ENCODE results near the gene PNPLA1. TPM values are rescaled to one million over a fixed set of nuclear protein-coding genes. Genes with fewer than 3 reads are reported as not detected.

Gene PNPLA1
- total RNA-seq, 1 experiment from 2014 or later, result 0.10 TPM

DNA sequence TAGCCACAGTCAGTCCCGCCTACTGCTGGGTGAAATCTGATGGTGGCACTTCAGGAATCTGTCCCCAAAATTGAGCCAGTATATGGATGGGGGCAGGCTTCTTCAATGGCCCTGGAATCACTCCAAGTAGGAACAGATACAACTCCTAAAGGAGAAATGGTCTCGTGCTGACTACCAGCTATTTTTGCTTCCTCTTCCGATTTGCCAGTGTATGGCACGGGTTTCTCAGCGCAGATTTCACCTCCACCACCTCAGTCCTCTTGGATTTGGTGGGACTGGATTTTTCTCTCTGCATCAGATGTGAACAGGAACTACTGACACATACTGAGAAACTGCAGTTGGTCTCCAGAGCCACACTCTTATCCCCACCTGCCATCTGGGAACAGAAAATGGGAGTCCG, 27.2 kb downstream of the PNPLA1 start:
- Histone ChIP-seq H3K79me2 (ENCODE audit: insufficient read depth, low read length) (no peaks in the 10 kb centered on the region), H3K9ac (ENCODE audit: low read length) (no peak overlapping the region), H3K27ac (ENCODE audit: low read depth, low read length) (no peak overlapping the region), H2AFZ (ENCODE audit: low read depth, low read length, poor library complexity, severe bottlenecking) (no peak overlapping the region), H3K4me3 (replicated peaks in 1 of 2; ENCODE audit: low read depth in 1 of 2, low read length in 2 of 2) (no peak overlapping the region), H3K4me2 (ENCODE audit: low read length) (no peak overlapping the region), H3K36me3 (ENCODE audit: control insufficient read depth in 1 of 2, insufficient read depth in 2 of 2, low read length in 2 of 2) (no peaks in the 10 kb centered on the region), H4K20me1 (ENCODE audit: insufficient read depth) (no peaks in the 10 kb centered on the region), H3K4me1 (ENCODE audit: control insufficient read depth in 1 of 2, insufficient read depth in 2 of 2, low read length in 2 of 2) (no peaks in the 10 kb centered on the region), H3K27me3 (ENCODE audit: insufficient read depth, low read length) (no peaks in the 10 kb centered on the region), H3K9me3 (ENCODE audit: control insufficient read depth in 1 of 2, insufficient read depth in 1 of 2, low read depth in 1 of 2, low read length in 2 of 2) (no peaks in the 10 kb centered on the region), H3K9me2 (ENCODE audit: insufficient read depth) (no peaks in the 10 kb centered on the region)
- POLR2A ChIA-PET, result no interaction called here
- intact Hi-C loops (cut with micrococcal nuclease), result no loop called here
- ATAC-seq (no peak), DNase-seq (ENCODE audit: low read depth, low spot score) (no peak)
- RAD21 ChIA-PET (ENCODE audit: low non-redundant PET in 1 of 2, low total read pairs in 2 of 2, uncharacterized antibody in 2 of 2, unreplicated experiment in 2 of 2), result no interaction called here
- CTCF ChIA-PET, result no interaction called here
- no peak for TF ChIP-seq JUND (IDR thresholded peaks at IDR 0.05)
- TF ChIP-seq, protein P1, sequence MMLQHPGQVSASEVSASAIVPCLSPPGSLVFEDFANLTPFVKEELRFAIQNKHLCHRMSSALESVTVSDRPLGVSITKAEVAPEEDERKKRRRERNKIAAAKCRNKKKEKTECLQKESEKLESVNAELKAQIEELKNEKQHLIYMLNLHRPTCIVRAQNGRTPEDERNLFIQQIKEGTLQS (IDR thresholded peaks at IDR 0.05), result no peak
- TF ChIP-seq SIN3A (IDR thresholded peaks at IDR 0.05; ENCODE audit: low read depth), result no peak
- TF ChIP-seq ZFX (IDR thresholded peaks at IDR 0.05), result no peak
- no TSS peak for BruUV-seq (replicated peaks)

DNA sequence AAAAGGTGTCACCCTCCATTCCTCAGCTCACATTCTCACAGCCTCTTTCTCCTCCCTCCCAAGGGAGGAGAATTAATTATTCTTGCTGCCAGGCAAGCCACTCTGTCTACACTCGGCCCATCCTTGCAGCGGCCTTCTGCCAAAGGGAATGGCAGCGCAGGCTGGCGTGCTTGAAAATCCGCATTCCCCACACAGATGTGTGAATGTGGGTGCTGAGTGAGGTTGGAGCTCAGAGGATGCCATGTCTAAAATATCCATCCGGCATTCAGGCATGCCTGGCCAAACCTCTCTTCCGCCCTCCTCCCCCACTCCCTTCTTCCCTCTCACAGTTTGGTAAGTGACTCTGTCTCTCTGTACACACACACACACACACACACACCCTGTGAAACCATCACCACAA, 27.7 kb downstream of the PNPLA1 start:
- H3K27ac ChIP-seq (ENCODE audit: low read depth, low read length), result no peak overlapping the region
- H3K9ac ChIP-seq (ENCODE audit: low read length), result no peak overlapping the region
- no peak for TF ChIP-seq JUND (IDR thresholded peaks at IDR 0.05)
- TF ChIP-seq EZH2phosphoT487 (IDR thresholded peaks at IDR 0.05; ENCODE audit: borderline replicate concordance), result no peak
- TF ChIP-seq, protein P2, sequence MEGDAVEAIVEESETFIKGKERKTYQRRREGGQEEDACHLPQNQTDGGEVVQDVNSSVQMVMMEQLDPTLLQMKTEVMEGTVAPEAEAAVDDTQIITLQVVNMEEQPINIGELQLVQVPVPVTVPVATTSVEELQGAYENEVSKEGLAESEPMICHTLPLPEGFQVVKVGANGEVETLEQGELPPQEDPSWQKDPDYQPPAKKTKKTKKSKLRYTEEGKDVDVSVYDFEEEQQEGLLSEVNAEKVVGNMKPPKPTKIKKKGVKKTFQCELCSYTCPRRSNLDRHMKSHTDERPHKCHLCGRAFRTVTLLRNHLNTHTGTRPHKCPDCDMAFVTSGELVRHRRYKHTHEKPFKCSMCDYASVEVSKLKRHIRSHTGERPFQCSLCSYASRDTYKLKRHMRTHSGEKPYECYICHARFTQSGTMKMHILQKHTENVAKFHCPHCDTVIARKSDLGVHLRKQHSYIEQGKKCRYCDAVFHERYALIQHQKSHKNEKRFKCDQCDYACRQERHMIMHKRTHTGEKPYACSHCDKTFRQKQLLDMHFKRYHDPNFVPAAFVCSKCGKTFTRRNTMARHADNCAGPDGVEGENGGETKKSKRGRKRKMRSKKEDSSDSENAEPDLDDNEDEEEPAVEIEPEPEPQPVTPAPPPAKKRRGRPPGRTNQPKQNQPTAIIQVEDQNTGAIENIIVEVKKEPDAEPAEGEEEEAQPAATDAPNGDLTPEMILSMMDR (IDR thresholded peaks at IDR 0.05 in 2 of 3, conservative IDR thresholded peaks at IDR 0.05 in 1 of 3; ENCODE audit: borderline replicate concordance in 1 of 3, insufficient read depth in 1 of 3, low read depth in 2 of 3, low read length in 2 of 3), result no peak
- no peak for TF ChIP-seq SP1 (IDR thresholded peaks at IDR 0.05; ENCODE audit: low read depth)
- no peak for TF ChIP-seq FOSL1 (IDR thresholded peaks at IDR 0.05; ENCODE audit: low read depth)
- TF ChIP-seq POLR2AphosphoS5 (IDR thresholded peaks at IDR 0.05; ENCODE audit: low read depth, low read length), result no peak
- TF ChIP-seq SRF (IDR thresholded peaks at IDR 0.05; ENCODE audit: low read depth), result no peak
- TF ChIP-seq CEBPB (IDR thresholded peaks at IDR 0.05; ENCODE audit: low read depth), result no peak
- TF ChIP-seq SIN3A (IDR thresholded peaks at IDR 0.05; ENCODE audit: low read depth), result no peak
- TF ChIP-seq, protein P3, sequence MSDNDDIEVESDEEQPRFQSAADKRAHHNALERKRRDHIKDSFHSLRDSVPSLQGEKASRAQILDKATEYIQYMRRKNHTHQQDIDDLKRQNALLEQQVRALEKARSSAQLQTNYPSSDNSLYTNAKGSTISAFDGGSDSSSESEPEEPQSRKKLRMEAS (IDR thresholded peaks at IDR 0.05), result no peak
- no peak for TF ChIP-seq CBX3 (IDR thresholded peaks at IDR 0.05; ENCODE audit: low read depth)
- no peak for TF ChIP-seq ELF1 (IDR thresholded peaks at IDR 0.05; ENCODE audit: borderline replicate concordance, low read depth)
- H3K9me2 ChIP-seq (ENCODE audit: insufficient read depth), result no peaks in the 10 kb centered on the region
- no peaks in the 10 kb centered on the region for H3K79me2 ChIP-seq (ENCODE audit: insufficient read depth, low read length)
- no peaks in the 10 kb centered on the region for H4K20me1 ChIP-seq (ENCODE audit: insufficient read depth)
- POLR2A ChIA-PET, result no interaction called here
- no peaks in the 10 kb centered on the region for H3K27me3 ChIP-seq (ENCODE audit: insufficient read depth, low read length)
- H3K4me1 ChIP-seq (ENCODE audit: control insufficient read depth in 1 of 2, insufficient read depth in 2 of 2, low read length in 2 of 2), result no peaks in the 10 kb centered on the region
- CTCF ChIA-PET, result interaction anchor here (1.2 kb wide), 1 partner anchor 43 kb away, joined by 3 read pairs; no protein-coding TSS in a partner anchor
- no peak overlapping the region for H3K4me2 ChIP-seq (ENCODE audit: low read length)
- no peaks in the 10 kb centered on the region for H3K36me3 ChIP-seq (ENCODE audit: control insufficient read depth in 1 of 2, insufficient read depth in 2 of 2, low read length in 2 of 2)
- H3K4me3 ChIP-seq (replicated peaks in 1 of 2; ENCODE audit: low read depth in 1 of 2, low read length in 2 of 2), result no peak overlapping the region
- H2AFZ ChIP-seq (ENCODE audit: low read depth, low read length, poor library complexity, severe bottlenecking), result no peak overlapping the region
- DNase-seq (ENCODE audit: low read depth, low spot score), result no peak
- no peak for ATAC-seq
- no TSS peak for BruUV-seq (replicated peaks)
- RAD21 ChIA-PET (ENCODE audit: low non-redundant PET in 1 of 2, low total read pairs in 2 of 2, uncharacterized antibody in 2 of 2, unreplicated experiment in 2 of 2), result no interaction called here
- intact Hi-C loops (cut with micrococcal nuclease), result no loop called here
- H3K9me3 ChIP-seq (ENCODE audit: control insufficient read depth in 1 of 2, insufficient read depth in 1 of 2, low read depth in 1 of 2, low read length in 2 of 2), result no peaks in the 10 kb centered on the region

Data from HCT116 (cell line).